ENCODE measurements around the gene MCRS1. TPM values are rescaled to one million over a fixed set of nuclear protein-coding genes. Genes with fewer than 3 reads are reported as not detected.
"Not testable (repeated sequence)": the region's sequence is repeated elsewhere in the genome, so short reads cannot be mapped to it uniquely, and the experiment has no call there.

Gene MCRS1
- total RNA-seq, 1 donor from 2014 or later, result 35.1 TPM

DNA sequence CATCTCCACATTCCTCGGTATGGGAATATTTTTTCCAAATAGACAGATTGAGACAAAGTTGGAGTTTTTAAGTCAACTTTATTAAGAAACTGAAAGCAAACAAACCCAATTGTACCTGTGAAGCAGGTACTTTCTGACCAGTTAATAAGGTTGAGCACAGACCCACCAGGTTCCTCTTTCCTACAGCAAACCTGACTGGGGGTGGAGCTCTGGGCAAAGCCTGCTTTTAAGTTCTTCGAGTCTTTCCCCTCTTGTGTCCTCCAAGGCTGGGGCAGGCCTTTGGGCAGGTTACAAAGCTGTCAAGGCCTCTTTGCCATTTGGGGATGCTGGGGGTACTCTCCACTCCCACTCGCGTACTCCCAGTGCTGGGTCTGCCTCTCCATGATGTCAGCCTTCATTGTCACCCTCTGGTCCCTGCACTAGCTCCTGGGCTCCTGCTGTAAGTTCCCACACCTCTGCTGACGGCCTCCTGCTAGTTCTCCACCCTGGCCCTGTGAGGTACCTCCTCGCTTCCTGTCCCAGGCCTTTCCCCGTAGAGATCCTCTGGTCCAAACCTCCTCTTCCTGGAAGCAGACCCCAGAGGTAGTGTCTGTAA lies 25.9 kb downstream of the MCRS1 start:
- DNase-seq (ENCODE audit: low spot score), result peak; percentile 77

DNA sequence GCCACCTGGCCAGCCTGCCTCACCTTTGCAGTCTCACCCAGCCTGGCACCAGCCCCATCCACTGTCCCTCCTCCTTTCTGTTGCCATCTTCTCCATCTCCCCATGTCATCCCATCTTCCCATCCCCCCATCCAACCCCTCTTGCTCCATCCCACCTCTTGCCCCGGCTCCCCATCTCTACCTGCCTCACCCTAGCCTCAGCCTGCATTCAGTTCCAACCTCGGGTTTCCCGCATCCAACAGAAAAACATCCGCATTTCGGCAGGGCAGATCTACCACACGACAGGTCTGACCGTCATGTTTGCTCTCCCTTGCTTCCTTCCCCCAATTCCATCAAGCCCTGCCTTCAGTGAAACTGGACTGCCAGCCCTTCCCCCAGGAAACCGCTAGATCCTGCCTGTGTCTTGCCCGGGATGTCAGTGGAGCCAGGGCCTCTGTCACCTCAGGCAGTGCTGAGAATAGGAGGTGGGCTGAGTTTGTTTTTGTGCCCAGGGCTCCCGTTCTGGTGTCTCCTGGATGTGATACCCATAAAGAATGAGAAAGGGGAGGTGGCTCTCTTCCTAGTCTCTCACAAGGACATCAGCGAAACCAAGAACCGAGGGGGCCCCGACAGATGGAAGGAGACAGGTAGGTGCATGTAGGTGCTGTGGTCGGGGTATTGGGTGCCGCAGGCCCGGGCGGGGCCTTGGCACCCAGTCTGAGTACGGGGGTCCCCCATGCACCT lies 26.6 kb downstream of the MCRS1 start:
- DNase-seq (ENCODE audit: low spot score), result peak; percentile 85

DNA sequence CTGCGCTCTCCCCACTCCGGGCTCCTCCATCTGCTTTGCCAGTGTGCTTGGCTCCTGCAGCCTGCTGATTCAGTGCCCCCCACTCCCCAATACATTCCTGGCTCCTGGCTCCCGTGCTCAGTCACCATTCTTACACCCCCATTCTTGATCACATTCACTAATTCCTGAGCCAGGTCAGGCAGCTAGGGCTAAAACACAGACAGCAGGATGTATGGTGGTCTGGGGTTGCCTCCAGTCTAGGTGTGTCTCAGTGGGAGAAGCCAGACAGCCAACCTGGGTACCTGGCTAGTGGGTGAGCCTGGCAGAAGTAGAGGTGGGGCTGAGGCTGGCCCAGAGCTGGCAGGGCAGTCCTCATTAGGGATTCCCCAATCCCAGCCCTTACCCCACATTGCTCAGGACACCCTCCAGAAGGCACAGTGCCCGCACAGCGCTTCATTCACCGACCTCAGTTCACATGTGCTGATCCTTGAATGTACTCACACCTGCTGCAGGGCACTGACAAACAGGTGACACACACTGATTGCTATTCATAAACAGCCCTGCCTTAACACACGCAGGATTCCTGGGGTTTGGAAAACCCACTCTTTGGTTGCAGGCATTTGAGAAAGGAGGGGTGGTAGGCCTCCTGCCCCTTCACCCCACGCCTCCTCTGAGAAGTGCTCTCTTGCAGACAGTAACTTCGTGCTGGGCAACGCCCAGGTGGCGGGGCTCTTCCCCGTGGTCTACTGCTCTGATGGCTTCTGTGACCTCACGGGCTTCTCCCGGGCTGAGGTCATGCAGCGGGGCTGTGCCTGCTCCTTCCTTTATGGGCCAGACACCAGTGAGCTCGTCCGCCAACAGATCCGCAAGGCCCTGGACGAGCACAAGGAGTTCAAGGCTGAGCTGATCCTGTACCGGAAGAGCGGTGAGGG lies 27.5 kb downstream of the MCRS1 start:
- peak; percentile 68 for DNase-seq (ENCODE audit: low spot score)

DNA sequence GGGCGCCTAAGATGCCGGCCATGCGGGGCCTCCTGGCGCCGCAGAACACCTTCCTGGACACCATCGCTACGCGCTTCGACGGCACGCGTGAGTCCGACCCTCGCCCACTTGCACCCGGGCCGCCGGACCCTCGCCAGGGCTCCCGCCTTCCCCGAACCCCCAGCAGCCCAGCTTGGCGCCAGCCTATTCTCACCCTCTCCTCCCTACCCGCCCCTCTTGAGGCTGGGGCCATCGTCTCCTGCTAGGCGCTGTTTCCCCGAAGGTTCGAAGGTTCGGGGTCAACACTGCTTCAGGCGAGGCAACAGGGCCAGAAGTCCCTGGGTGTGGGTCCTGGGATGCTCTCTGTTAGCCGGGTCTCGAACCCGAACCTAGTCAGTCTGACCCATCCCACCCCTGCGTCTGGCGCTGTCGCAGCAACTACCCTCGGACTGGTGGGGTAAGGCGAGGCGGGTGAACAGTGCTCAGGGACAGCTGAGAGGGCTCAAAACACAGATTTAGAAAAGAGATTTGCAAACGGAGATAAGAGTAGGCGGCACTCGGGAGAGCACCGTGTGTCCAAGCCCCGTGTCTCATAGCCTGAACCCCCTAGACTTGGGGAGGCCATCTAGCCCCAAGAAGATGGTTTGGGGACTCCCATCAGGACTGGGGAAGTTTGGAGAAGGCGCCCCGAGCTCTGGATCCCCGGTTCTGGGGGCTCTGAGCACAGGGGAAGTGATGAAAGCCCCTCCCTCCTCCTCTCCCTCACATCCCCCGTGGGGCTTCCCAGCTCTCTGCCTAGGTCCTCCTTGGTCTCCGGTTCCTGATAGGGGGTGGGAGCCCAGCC lies 28.3 kb downstream of the MCRS1 start:
- peak; percentile 85 for DNase-seq (ENCODE audit: low spot score)

DNA sequence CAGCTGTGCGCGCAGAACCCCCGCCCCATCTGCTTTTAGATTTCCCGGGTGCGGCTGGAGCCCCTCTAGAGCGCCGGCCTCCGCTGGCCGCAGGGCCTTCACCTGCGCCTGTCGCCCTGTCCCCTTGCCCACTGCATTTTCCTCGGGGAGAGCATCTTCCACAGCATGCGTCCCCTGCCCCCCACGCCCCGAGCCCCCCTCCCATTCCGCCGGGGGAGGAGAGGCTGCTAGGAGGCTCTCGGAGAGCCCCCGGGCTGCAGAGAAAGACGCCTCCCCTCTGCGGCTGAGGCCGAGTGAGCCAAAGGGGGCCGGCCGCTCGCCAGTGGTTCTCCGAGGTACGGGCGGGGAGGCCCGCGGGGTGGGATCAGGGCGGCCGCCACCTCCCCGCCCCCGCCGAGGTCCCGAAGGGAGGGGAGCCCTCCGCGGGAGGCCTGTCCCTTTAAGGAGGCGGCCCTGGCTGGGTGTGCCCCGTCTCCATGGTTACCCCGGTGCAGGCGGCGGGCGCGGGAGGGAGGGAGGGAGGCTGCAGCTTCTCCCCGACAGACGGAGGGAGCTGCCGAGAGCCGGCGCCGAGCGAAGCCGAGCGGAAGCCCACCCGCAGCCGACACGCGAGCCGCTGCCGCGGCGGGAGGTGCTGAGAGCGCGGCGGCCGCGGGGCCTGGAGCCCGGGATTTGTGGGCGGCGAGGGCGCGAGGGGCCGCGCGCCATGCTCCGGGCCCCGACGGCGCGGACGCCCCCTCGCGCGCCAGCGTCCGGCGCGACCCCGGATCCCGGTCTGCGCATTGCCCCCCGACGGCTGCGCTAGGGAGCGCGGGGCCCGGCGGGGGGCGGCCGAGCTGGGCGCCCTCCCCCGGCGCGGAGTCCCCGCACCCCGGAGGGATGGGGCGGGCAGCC lies 29.2 kb downstream of the MCRS1 start, which contains the start of gene KCNH3:
Gene KCNH3, plus strand, starts transcription at position 521 of the 894 bp plus-strand sequence. CDS start 387 bp downstream, outside the sequence.
- peak; percentile 93 for DNase-seq (ENCODE audit: low spot score)

DNA sequence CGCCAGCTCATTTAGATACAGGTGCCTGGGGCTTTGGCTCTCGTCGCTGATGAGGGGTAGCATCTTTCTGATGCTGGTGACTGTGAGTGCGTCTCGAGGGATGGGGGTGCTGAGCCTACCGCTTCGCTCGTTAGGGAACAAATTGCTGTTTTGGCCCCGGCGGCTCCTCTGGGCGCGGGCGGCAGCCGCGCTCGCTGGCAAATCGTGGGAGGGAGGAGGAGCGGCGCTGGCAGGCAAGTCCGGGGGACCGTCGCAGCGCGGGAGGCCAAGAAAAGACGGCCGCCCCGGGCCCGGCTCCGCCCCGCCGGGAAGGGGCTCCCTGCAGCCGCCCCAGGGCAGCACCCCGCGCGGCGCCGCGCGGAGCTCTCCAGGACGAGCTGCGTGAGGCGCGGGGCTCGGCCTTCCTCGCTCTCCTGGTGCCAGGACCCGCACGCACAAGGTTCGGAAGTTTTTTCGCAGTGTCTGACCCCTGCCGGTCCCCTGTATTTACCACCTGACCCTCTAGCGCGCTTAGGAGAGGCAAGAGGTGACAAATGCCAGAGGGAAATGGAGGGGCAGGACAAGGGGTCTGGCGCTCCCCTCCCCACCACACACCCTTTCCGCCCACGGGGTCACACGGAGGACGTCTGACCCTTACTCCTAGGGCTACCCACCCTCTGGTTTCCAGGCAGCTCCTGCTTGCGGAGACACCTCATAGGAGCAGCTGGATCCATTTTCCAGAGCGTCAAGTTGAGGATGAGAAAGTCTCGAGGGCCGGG lies 30.0 kb downstream of the MCRS1 start:
- DNase-seq (ENCODE audit: low spot score), result peak; percentile 91

DNA sequence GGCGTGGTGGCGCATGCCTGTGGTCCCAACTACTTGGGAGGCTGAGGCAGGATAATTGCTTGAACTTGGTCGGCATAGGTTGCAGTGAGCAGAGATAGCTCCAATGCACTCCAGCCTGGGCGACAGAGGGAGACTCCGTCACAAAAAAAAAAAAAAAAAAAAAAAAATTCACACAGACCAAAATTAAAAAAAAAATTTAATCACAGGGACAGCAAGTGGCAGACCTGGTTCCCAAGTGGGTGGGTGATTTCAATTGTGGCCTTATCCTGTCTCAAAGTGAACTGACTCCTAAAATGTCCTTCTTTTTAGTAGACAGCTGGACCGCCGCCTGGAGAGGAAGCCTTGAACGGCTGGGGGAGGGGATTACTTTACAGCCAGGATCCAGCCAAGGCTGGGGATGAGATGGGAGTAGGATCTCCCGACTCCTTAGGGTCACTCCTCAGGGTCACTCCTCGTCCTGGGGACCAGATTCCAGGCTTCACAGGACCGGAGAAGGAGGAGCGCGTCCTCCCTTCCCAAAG lies 30.7 kb downstream of the MCRS1 start:
- DNase-seq (ENCODE audit: low spot score), result no peak

DNA sequence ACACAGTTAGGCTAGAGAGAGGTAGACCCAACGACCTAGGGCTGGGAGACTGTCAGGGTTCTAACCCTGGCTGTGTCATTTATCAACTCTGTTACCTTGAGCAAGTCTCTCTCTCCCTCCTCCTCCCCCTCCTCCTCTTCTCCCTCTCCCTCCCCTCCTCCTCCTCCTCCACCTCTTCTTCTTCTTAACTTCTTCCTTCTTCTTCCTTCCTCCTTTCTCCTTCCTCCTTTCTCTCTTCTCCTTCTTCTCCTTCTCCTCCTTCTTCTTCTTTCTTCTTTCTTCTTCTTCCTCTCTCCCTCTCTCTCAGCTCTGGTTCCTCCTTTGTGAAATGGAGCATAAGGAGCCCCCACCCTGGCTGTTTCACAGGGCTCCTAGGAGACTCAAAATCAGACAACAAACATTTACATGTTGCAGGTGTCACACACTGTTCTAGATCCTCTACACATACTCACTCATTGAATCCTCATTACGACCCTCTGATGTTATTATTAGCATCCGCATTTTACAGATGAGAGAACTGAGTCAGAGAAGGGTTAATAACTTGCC lies 31.3 kb downstream of the MCRS1 start:
- no peak for DNase-seq (ENCODE audit: low spot score)

DNA sequence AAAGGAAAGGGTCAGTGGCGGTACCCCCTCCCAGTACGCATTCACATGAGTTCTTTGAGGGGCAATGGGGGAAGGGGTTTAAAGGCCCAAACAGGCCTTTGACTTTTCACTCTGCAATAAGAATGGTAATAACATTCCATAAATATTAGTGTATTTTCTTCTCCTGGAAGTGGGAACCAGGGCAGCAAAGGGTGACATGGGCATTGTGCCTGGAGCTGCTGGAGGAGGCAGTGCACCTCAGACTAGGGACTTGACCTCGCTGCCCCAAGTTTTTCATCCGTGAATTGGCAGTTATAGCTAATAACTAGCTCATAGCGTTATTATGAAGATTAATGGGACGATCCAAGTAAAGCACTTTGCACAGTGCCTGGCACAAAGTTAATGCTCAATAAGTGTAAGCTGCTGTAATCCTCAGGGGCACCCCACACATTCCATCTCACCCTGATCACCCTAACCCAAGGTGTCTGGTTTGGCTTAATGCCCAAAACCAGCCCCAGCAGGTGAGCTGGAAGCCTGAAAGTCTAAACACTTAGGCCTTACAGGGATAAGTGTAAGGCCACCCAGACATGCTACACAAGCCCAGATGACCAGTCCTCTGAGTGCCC lies 31.9 kb downstream of the MCRS1 start:
- peak; percentile 30 for DNase-seq (ENCODE audit: low spot score)

DNA sequence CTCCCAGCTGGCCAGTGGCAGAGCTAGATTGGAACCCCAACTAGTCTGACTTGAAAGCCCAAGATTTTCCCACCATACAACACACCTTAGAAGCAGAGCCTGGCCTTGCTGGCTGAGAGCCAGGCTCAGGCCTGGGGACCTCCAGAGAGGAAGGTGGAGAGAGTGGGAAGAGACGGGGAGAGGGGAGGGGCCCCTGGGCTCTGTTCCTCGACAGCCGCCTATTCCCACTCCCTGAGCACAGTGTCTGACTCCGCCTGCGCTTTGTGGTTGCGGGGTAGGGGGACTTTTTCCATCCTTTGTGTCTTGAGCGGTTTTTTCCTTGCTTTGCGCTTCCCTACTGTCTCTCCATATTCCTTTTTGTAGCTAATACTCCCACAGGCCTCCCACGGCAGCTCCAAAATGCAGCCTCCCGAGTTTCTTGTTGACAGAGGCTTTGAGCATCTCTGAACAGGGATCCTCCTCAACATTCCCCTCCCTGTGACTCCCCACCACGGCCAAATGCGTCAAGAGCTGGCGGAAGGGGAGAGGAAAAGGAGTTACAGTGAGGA lies 33.1 kb downstream of the MCRS1 start:
- DNase-seq (ENCODE audit: low spot score), result peak; percentile 39

DNA sequence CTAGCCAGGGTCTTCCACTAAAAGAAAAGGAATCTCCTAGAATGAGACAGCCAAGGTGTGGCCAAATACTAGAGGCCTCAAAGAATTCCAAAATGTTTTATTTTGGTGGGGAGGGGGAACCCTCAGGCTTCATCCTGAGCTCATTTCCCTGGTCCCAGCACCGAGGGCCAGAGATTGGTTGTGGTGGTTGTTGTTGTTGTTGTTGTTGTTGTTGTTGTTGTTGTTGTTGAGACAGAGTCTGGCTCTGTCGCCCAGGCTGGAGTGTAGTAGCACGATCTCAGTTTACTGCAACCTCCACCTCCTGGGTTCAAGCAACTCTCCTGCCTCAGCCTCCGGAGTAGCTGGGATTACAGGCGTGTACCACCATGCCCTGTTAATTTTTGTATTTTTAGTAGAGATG lies 33.8 kb downstream of the MCRS1 start:
- DNase-seq (ENCODE audit: low spot score), result not testable (repeated sequence)

DNA sequence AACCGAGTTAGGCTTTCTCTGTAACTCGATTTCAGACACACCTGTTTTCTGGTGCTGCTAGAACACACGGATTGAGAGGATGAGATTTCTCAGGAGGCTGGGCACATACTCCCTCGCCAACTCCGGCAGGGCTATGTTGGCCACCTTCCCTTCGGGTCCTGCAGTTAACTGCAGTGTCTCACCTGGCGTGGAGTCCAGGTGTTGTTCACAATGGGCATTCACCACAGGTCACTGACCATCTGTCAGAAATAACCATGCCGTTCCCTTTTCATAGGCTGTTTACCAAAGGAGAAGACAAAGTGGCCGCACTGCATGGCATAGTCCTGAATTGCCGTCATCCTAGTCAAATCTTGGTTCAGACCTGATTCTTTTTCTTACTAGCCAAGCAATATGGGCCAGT lies 34.6 kb downstream of the MCRS1 start:
- peak; percentile 85 for DNase-seq (ENCODE audit: low spot score)

DNA sequence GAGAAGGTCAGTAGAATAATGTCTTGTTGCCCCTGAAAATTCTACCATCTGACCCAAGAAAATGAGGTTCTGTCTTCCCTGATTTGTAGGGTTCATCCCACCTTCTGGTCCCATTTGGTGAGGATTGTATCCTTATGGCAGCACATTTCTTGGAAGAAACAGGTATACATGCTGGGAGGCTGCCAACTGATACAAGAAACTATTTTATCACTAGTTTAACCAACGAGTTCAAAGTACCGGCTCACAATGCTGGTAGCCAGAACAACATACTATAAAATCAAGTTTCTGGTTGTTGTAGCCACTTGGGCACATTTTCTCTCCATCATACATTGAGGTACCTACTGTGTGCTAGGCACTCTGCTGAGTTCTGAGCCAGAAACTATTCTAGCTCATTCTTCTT lies 36.2 kb downstream of the MCRS1 start:
- no peak for DNase-seq (ENCODE audit: low spot score)

DNA sequence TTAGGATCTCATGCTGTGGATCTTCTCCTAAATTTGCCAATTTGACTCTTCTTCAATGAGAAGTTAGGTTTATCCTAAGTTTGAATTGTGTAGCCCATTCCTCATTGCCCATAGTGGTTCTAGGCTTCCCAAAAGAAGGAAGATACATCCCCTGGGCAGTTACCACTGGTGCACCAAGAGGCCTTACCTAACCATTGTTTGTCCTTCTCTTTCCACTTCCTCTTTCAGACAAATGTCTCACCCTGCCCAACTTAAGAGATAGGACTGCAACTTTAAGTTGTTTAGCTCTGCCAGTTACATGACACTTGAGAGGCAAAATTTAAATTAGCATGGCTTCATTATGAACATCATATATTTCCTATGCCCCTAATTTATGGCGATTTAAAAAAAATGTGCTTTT lies 38.5 kb downstream of the MCRS1 start:
- DNase-seq (ENCODE audit: low spot score), result no peak

DNA sequence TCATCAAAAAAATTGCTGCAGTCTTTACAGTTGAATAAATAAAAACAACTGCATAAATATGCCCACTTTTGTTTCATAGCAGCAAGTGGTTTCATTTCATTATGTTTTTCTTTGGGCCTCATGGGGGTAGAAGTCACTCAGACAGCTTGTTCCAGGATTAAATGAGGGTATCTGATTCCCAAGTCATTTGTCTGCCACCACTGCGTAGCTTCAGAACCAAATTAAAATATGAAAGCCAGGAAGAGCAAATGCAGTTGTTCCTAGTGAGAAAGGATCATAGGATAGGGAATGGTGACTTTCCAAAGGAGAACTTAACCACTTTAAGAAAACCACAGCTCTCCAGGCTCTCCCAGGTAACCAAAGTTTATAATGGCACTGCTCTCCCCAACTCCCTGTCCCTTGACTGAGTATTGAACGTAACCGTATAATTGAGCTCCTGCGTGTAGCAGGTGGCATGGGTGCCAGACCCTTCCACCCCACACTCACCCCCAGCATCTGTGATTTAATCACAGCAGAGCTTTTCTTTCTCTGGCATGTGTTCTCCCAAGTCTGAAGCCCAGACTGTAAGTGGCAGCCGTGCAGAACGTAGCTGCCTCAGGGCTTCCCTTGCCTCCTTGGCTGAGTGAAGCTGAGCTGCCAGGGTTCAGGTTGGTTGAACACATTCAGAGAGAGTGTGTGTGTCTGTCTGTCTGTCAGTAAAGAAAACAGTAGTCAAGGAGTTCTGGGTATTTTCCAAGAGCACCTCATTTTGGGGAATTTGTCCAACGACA lies 40.4 kb downstream of the MCRS1 start:
- DNase-seq (ENCODE audit: low spot score), result no peak

DNA sequence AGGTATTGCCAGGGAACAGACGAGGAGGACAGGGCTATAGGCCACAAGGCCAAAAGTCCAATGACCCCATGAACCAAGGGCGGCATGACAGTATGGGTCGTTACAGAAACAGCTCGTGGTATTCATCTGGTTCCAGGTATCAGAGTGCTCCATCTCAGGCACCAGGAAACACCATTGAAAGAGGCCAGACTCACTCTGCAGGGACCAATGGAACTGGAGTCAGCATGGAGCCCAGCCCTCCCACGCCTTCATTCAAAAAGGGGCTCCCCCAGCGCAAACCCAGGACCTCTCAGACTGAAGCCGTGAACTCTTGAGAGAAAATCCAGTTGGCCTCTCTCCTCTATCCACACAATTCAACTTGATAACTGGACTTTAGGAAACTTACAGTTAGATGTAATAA lies 42.0 kb downstream of the MCRS1 start:
- DNase-seq (ENCODE audit: low spot score), result peak; percentile 71

DNA sequence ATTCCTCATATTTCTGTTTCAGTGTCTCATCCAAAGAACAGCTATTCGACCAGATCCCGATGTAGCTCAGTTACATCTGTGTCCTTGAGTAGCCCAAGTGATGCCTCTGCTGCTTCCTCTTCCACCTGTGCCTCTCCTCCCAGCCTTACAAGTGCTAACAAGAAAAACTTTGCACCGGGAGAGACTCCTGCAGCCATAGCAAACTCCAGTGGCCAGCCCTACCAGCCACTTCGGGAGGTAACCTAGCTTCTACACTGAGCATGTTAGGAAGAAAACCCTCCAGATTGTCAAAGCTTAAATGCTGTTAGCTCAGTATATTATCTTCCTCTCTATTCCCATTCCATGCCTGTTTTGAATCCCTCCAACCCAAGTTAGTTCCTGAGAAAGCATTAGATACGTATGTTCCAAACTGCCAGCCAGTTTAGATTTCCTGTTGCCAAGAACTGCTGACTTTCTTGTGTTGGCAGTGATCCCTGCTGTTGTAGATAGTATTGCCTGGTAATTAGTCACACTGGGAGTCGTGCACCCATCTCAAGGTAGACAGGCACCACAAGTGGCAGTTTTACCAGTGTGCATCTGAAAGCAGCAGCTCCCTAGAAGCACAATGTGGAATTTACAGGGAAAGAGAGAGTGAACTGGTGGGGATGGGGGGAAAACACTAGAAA lies 43.1 kb downstream of the MCRS1 start:
- no peak for DNase-seq (ENCODE audit: low spot score)
